KOPT-K1 (cell line): ENCODE data around the gene GPATCH2L.

Experiments
- H3K27ac ChIP-seq: fragments of 200-600 bp; sonication (generic); 2 replicates; pipeline ENCODE4 v1.5.1; 2016; ENCODE audit warnings: antibody characterized with exemption, mild to moderate bottlenecking, low read depth, low read length; ENCODE audit not compliant: poor library complexity, severe bottlenecking
- H3K36me3 ChIP-seq: fragments of 200-600 bp; sonication (generic); 2 replicates; pipeline ENCODE4 v1.5.1; 2017; ENCODE audit warnings: antibody characterized with exemption, mild to moderate bottlenecking, low read length, moderate library complexity; ENCODE audit not compliant: insufficient read depth
- H3K9me3 ChIP-seq: fragments of 200-600 bp; sonication (generic); 2 replicates; pipeline ENCODE4 v1.5.1; 2017; ENCODE audit warnings: antibody characterized with exemption, low read length, mild to moderate bottlenecking; ENCODE audit not compliant: insufficient read depth, poor library complexity, severe bottlenecking

Gene GPATCH2L

GRCh38 chr14:76129851-76130576 is 21.7 kb upstream of the GPATCH2L start:
- Histone ChIP-seq H3K9me3 (no peaks in the 10 kb centered on the region), H3K36me3 (no peaks in the 10 kb centered on the region), H3K27ac (no peak overlapping the region)

GRCh38 chr14:76131071-76131965 is 20.4 kb upstream of the GPATCH2L start:
- H3K9me3 ChIP-seq, result no peaks in the 10 kb centered on the region
- no peaks in the 10 kb centered on the region for H3K36me3 ChIP-seq
- H3K27ac ChIP-seq, result no peak overlapping the region

GRCh38 chr14:76133103-76133502 is 18.6 kb upstream of the GPATCH2L start:
- Histone ChIP-seq H3K9me3 (no peaks in the 10 kb centered on the region), H3K36me3 (no peaks in the 10 kb centered on the region), H3K27ac (no peak overlapping the region)

GRCh38 chr14:76134231-76134630 is 17.5 kb upstream of the GPATCH2L start:
- Histone ChIP-seq H3K27ac (no peak overlapping the region), H3K36me3 (no peaks in the 10 kb centered on the region), H3K9me3 (no peaks in the 10 kb centered on the region)

GRCh38 chr14:76135722-76136121 is 16.0 kb upstream of the GPATCH2L start:
- H3K9me3 ChIP-seq, result no peaks in the 10 kb centered on the region
- H3K27ac ChIP-seq, result no peak overlapping the region
- H3K36me3 ChIP-seq, result no peaks in the 10 kb centered on the region

- Histone ChIP-seq H3K9me3 (no peaks in the 10 kb centered on the region), H3K36me3 (no peaks in the 10 kb centered on the region), H3K27ac (no peak overlapping the region)
Observed at GRCh38 chr14:76136476-76137110, 15.1 kb upstream of the GPATCH2L start.

GRCh38 chr14:76138119-76138757 is 13.5 kb upstream of the GPATCH2L start:
- Histone ChIP-seq H3K27ac (no peak overlapping the region), H3K36me3 (no peaks in the 10 kb centered on the region)

GRCh38 chr14:76138758-76139723 is 12.7 kb upstream of the GPATCH2L start:
- Histone ChIP-seq H3K9me3 (peaks cover 15% of the 10 kb centered on the region), H3K36me3 (no peaks in the 10 kb centered on the region), H3K27ac (no peak overlapping the region)

More at GRCh38 chr14:76138119-76138757, 13.5 kb upstream of the GPATCH2L start:
- H3K9me3 ChIP-seq, result peaks cover 7% of the 10 kb centered on the region

- no peaks in the 10 kb centered on the region for H3K36me3 ChIP-seq
- no peak overlapping the region for H3K27ac ChIP-seq
- peaks cover 21% of the 10 kb centered on the region for H3K9me3 ChIP-seq
Observed at GRCh38 chr14:76143642-76144041, 8.1 kb upstream of the GPATCH2L start.

GRCh38 chr14:76146976-76147375 is 4.7 kb upstream of the GPATCH2L start:
- Histone ChIP-seq H3K27ac (no peak overlapping the region), H3K36me3 (no peaks in the 10 kb centered on the region), H3K9me3 (peaks cover 19% of the 10 kb centered on the region)

- Histone ChIP-seq H3K36me3 (peaks cover 6% of the 10 kb centered on the region; the same call in 1 of the 2 replicates), H3K9me3 (peaks cover 4% of the 10 kb centered on the region), H3K27ac (no peak overlapping the region)
Observed at GRCh38 chr14:76149196-76149595, 2.5 kb upstream of the GPATCH2L start.

- H3K9me3 ChIP-seq, result no peaks in the 10 kb centered on the region
- peak overlapping the region; percentile 82 for H3K27ac ChIP-seq
- H3K36me3 ChIP-seq, result peaks cover 37% of the 10 kb centered on the region
Observed at GRCh38 chr14:76152333-76152681, 585 bp downstream of the GPATCH2L start.

- Histone ChIP-seq H3K36me3 (peaks cover 53% of the 10 kb centered on the region), H3K27ac (no peak overlapping the region), H3K9me3 (no peaks in the 10 kb centered on the region)
Observed at GRCh38 chr14:76153919-76154318, 2.2 kb downstream of the GPATCH2L start.

- Histone ChIP-seq H3K36me3 (peaks cover 60% of the 10 kb centered on the region), H3K9me3 (no peaks in the 10 kb centered on the region), H3K27ac (no peak overlapping the region)
Observed at GRCh38 chr14:76154539-76155126, 2.9 kb downstream of the GPATCH2L start.
